SK-N-MC (cell line): Measurements from ENCODE around the gene CCDC197.

Experiments used
- EZH2 ChIP-seq: fragments of 200-600 bp; sonication (generic); IDR thresholded peaks from one replicate; pipeline ENCODE4 v1.6.1; 2017; ENCODE audit warnings: antibody characterized with exemption
- FOXP2 ChIP-seq: optimal IDR thresholded peaks from 2 replicates; pipeline ENCODE3; 2011; ENCODE audit warnings: mild to moderate bottlenecking, moderate library complexity; ENCODE audit not compliant: insufficient read depth; ENCODE audit errors: extremely low read length, control extremely low read depth
- POLR2AphosphoS5 ChIP-seq: IDR thresholded peaks from 2 replicates; pipeline ENCODE4 v1.6.1; 2012; ENCODE audit warnings: mild to moderate bottlenecking, low read depth, low read length, borderline replicate concordance

GRCh38 chr14:94010625-94011024 lies 13.5 kb downstream of the CCDC197 start:
- TF ChIP-seq EZH2 (no peak), POLR2AphosphoS5 (no peak), FOXP2 (no peak)
